KMS-11 (cell line): ENCODE measurements around the gene TENM4.

Source experiments
- H2AFZ ChIP-seq: fragments of 200-600 bp; sonication (generic); 2 replicates; pipeline ENCODE4 v1.6.1; 2016; ENCODE audit warnings: antibody characterized with exemption, mixed run types, low read depth
- H3K27ac ChIP-seq: fragments of 200-600 bp; sonication (generic); 2 replicates; pipeline ENCODE4 v1.6.1; 2016; ENCODE audit warnings: mild to moderate bottlenecking, mixed run types
- H3K27me3 ChIP-seq: fragments of 200-600 bp; sonication (generic); 2 replicates; pipeline ENCODE4 v1.6.1; 2017; ENCODE audit warnings: mild to moderate bottlenecking, low read depth, mixed run types, moderate library complexity; ENCODE audit not compliant: insufficient read depth
- H3K36me3 ChIP-seq: fragments of 200-600 bp; sonication (generic); 2 replicates; pipeline ENCODE4 v1.6.1; 2017; ENCODE audit warnings: mild to moderate bottlenecking, mixed run types; ENCODE audit not compliant: insufficient read depth
- H3K4me1 ChIP-seq: fragments of 200-600 bp; sonication (generic); 2 replicates; pipeline ENCODE4 v1.6.1; 2016; ENCODE audit warnings: mild to moderate bottlenecking, low read depth, mixed run types; ENCODE audit not compliant: poor library complexity, severe bottlenecking
- H3K4me2 ChIP-seq: fragments of 200-600 bp; sonication (generic); 2 replicates; pipeline ENCODE4 v1.7.0; 2016; ENCODE audit warnings: mild to moderate bottlenecking, mixed run types
- H3K4me3 ChIP-seq: fragments of 200-600 bp; sonication (generic); IDR thresholded peaks from 2 replicates; pipeline ENCODE4 v1.6.1; 2017; ENCODE audit warnings: low read depth, low read length, mixed read lengths; ENCODE audit not compliant: insufficient read depth
- H3K79me2 ChIP-seq: fragments of 200-600 bp; sonication (generic); 2 replicates; pipeline ENCODE4 v1.6.1; 2016; ENCODE audit warnings: low read depth, mixed run types; ENCODE audit not compliant: insufficient read depth
- H3K9ac ChIP-seq: fragments of 200-600 bp; sonication (generic); 2 replicates; pipeline ENCODE4 v1.6.1; 2016; ENCODE audit warnings: mild to moderate bottlenecking, mixed run types
- H4K20me1 ChIP-seq: fragments of 200-600 bp; sonication (generic); 2 replicates; pipeline ENCODE4 v1.6.1; 2016; ENCODE audit warnings: mild to moderate bottlenecking, mixed run types; ENCODE audit not compliant: insufficient read depth
- TF ChIP-seq, protein P1 (sequence below): fragments of 200-600 bp; sonication (generic); conservative IDR thresholded peaks from 2 replicates; pipeline ENCODE4 v1.6.1; 2017; ENCODE audit warnings: low read depth, mild to moderate bottlenecking, antibody characterized with exemption, low read length, moderate library complexity, mixed read lengths

Gene TENM4

GRCh38 chr11:79371724-79372123, 69.1 kb downstream of the TENM4 start:
- no peak overlapping the region for H3K27ac ChIP-seq
- no peaks in the 10 kb centered on the region for H4K20me1 ChIP-seq
- no peaks in the 10 kb centered on the region for H3K4me1 ChIP-seq
- H3K36me3 ChIP-seq: no peaks in the 10 kb centered on the region
- no peak overlapping the region for H3K4me3 ChIP-seq
- no peak overlapping the region for H2AFZ ChIP-seq
- no peaks in the 10 kb centered on the region for H3K79me2 ChIP-seq
- no peaks in the 10 kb centered on the region for H3K27me3 ChIP-seq
- H3K9ac ChIP-seq: no peak overlapping the region
- TF ChIP-seq, protein P1, sequence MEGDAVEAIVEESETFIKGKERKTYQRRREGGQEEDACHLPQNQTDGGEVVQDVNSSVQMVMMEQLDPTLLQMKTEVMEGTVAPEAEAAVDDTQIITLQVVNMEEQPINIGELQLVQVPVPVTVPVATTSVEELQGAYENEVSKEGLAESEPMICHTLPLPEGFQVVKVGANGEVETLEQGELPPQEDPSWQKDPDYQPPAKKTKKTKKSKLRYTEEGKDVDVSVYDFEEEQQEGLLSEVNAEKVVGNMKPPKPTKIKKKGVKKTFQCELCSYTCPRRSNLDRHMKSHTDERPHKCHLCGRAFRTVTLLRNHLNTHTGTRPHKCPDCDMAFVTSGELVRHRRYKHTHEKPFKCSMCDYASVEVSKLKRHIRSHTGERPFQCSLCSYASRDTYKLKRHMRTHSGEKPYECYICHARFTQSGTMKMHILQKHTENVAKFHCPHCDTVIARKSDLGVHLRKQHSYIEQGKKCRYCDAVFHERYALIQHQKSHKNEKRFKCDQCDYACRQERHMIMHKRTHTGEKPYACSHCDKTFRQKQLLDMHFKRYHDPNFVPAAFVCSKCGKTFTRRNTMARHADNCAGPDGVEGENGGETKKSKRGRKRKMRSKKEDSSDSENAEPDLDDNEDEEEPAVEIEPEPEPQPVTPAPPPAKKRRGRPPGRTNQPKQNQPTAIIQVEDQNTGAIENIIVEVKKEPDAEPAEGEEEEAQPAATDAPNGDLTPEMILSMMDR: no peak
- no peak overlapping the region for H3K4me2 ChIP-seq

- TF ChIP-seq, protein P1: no peak
- H3K4me2 ChIP-seq: no peak overlapping the region
- no peaks in the 10 kb centered on the region for H3K27me3 ChIP-seq
- H3K27ac ChIP-seq: no peak overlapping the region
- no peaks in the 10 kb centered on the region for H3K36me3 ChIP-seq
- H3K9ac ChIP-seq: no peak overlapping the region
- H3K4me1 ChIP-seq: no peaks in the 10 kb centered on the region
- no peak overlapping the region for H2AFZ ChIP-seq
- no peaks in the 10 kb centered on the region for H3K79me2 ChIP-seq
- no peaks in the 10 kb centered on the region for H4K20me1 ChIP-seq
- no peak overlapping the region for H3K4me3 ChIP-seq
Observed at GRCh38 chr11:79371152-79371551, 69.7 kb downstream of the TENM4 start.

GRCh38 chr11:79369055-79369454, 71.8 kb downstream of the TENM4 start:
- Histone ChIP-seq H3K4me1 (no peaks in the 10 kb centered on the region), H3K4me2 (no peak overlapping the region), H3K4me3 (no peak overlapping the region), H4K20me1 (no peaks in the 10 kb centered on the region), H2AFZ (no peak overlapping the region), H3K27me3 (no peaks in the 10 kb centered on the region), H3K27ac (no peak overlapping the region), H3K36me3 (no peaks in the 10 kb centered on the region), H3K9ac (no peak overlapping the region), H3K79me2 (no peaks in the 10 kb centered on the region)
- TF ChIP-seq, protein P1: no peak

- Histone ChIP-seq H3K4me2 (no peak overlapping the region), H3K79me2 (no peaks in the 10 kb centered on the region), H4K20me1 (no peaks in the 10 kb centered on the region), H3K27me3 (no peaks in the 10 kb centered on the region), H3K9ac (no peak overlapping the region), H2AFZ (no peak overlapping the region), H3K4me3 (no peak overlapping the region), H3K27ac (no peak overlapping the region), H3K36me3 (no peaks in the 10 kb centered on the region), H3K4me1 (no peaks in the 10 kb centered on the region)
- TF ChIP-seq, protein P1: no peak
Observed at GRCh38 chr11:79367844-79368243, 73.0 kb downstream of the TENM4 start.
